T-helper 2 cell treated with Interferon-gamma antibody and Interleukin-4, amounts not matched to agents 5 μg/mL and 100 μg/mL, for 36 hours (primary cell): ENCODE data around the gene MICOS13.
"Not testable (repeated sequence)": the region's sequence is repeated elsewhere in the genome, so short reads cannot be mapped to it uniquely, and the experiment has no call there.

Experiments used
- DNase-seq: peaks from one replicate; pipeline ENCODE4 v3.0.0; 2021; ENCODE audit warnings: low spot score
- H3K27ac Mint-ChIP-seq: one replicate; pipeline ENCODE4 v1.8.0; 2021; ENCODE audit warnings: mild to moderate bottlenecking, mixed read lengths
- H3K27me3 Mint-ChIP-seq: one replicate; pipeline ENCODE4 v1.8.0; 2021; ENCODE audit warnings: low read depth, mixed read lengths
- H3K36me3 Mint-ChIP-seq: one replicate; pipeline ENCODE4 v1.8.0; 2021; ENCODE audit warnings: low read depth, mixed read lengths
- H3K4me1 Mint-ChIP-seq: one replicate; pipeline ENCODE4 v1.8.0; 2021; ENCODE audit warnings: low read depth, mixed read lengths
- H3K4me3 Mint-ChIP-seq: one replicate; pipeline ENCODE4 v1.8.0; 2022; ENCODE audit warnings: mild to moderate bottlenecking, moderate library complexity, mixed read lengths
- H3K9me3 Mint-ChIP-seq: one replicate; pipeline ENCODE4 v1.8.0; 2021; ENCODE audit warnings: mixed read lengths

MICOS13 gene

GRCh38 chr19:5707576-5708575, 27.6 kb upstream of the MICOS13 start:
- Mint-ChIP-seq H3K4me1 (no peaks in the 10 kb centered on the region), H3K27me3 (no peaks in the 10 kb centered on the region), H3K27ac (no peak overlapping the region), H3K4me3 (no peak overlapping the region), H3K36me3 (peaks cover 25% of the 10 kb centered on the region), H3K9me3 (no peaks in the 10 kb centered on the region)
- no peak for DNase-seq

GRCh38 chr19:5706876-5707573, 26.7 kb upstream of the MICOS13 start:
- Mint-ChIP-seq H3K4me1 (no peaks in the 10 kb centered on the region), H3K27me3 (no peaks in the 10 kb centered on the region), H3K9me3 (no peaks in the 10 kb centered on the region), H3K27ac (no peak overlapping the region), H3K36me3 (peaks cover 21% of the 10 kb centered on the region), H3K4me3 (no peak overlapping the region)
- no peak for DNase-seq

GRCh38 chr19:5705552-5705951, 25.2 kb upstream of the MICOS13 start:
- Mint-ChIP-seq H3K27me3 (no peaks in the 10 kb centered on the region), H3K36me3 (peaks cover 28% of the 10 kb centered on the region), H3K27ac (no peak overlapping the region), H3K9me3 (no peaks in the 10 kb centered on the region), H3K4me3 (no peak overlapping the region), H3K4me1 (no peaks in the 10 kb centered on the region)
- DNase-seq, result no peak

- Mint-ChIP-seq H3K36me3 (peaks cover 27% of the 10 kb centered on the region), H3K4me1 (no peaks in the 10 kb centered on the region), H3K9me3 (no peaks in the 10 kb centered on the region), H3K27me3 (no peaks in the 10 kb centered on the region), H3K27ac (no peak overlapping the region), H3K4me3 (no peak overlapping the region)
- DNase-seq, result no peak
These were observed 23.8 kb upstream of the MICOS13 start for GRCh38 chr19:5703819-5704818.

GRCh38 chr19:5702053-5702410, 21.7 kb upstream of the MICOS13 start:
- DNase-seq, H3K4me3 Mint-ChIP-seq, H3K9me3 Mint-ChIP-seq, H3K27ac Mint-ChIP-seq, H3K27me3 Mint-ChIP-seq, H3K4me1 Mint-ChIP-seq: not testable (repeated sequence)
- H3K36me3 Mint-ChIP-seq, result peaks cover 30% of the 10 kb centered on the region

- no peak overlapping the region for H3K27ac Mint-ChIP-seq
- H3K4me3 Mint-ChIP-seq, result no peak overlapping the region
- no peak for DNase-seq
- H3K9me3 Mint-ChIP-seq, result no peaks in the 10 kb centered on the region
- peaks cover 29% of the 10 kb centered on the region for H3K36me3 Mint-ChIP-seq
- no peaks in the 10 kb centered on the region for H3K27me3 Mint-ChIP-seq
- no peaks in the 10 kb centered on the region for H3K4me1 Mint-ChIP-seq
These were observed 20.3 kb upstream of the MICOS13 start for GRCh38 chr19:5700455-5701092.

- Mint-ChIP-seq H3K27ac (no peak overlapping the region), H3K27me3 (no peaks in the 10 kb centered on the region), H3K9me3 (no peaks in the 10 kb centered on the region), H3K4me1 (no peaks in the 10 kb centered on the region), H3K36me3 (peaks cover 34% of the 10 kb centered on the region), H3K4me3 (no peak overlapping the region)
- DNase-seq, result no peak
These were observed 18.5 kb upstream of the MICOS13 start for GRCh38 chr19:5698635-5699422.

GRCh38 chr19:5697890-5698634, 17.7 kb upstream of the MICOS13 start:
- Mint-ChIP-seq H3K36me3 (peaks cover 31% of the 10 kb centered on the region), H3K27me3 (no peaks in the 10 kb centered on the region), H3K27ac (no peak overlapping the region), H3K9me3 (no peaks in the 10 kb centered on the region), H3K4me3 (no peak overlapping the region), H3K4me1 (no peaks in the 10 kb centered on the region)
- no peak for DNase-seq

GRCh38 chr19:5697022-5697889, 16.9 kb upstream of the MICOS13 start:
- no peak for DNase-seq
- Mint-ChIP-seq H3K36me3 (peaks cover 38% of the 10 kb centered on the region), H3K4me3 (no peak overlapping the region), H3K9me3 (no peaks in the 10 kb centered on the region), H3K4me1 (peaks cover 3% of the 10 kb centered on the region), H3K27me3 (no peaks in the 10 kb centered on the region), H3K27ac (no peak overlapping the region)

- H3K9me3 Mint-ChIP-seq, result no peaks in the 10 kb centered on the region
- DNase-seq, result no peak
- H3K4me3 Mint-ChIP-seq, result no peak overlapping the region
- H3K27ac Mint-ChIP-seq, result no peak overlapping the region
- peaks cover 39% of the 10 kb centered on the region for H3K36me3 Mint-ChIP-seq
- H3K27me3 Mint-ChIP-seq, result no peaks in the 10 kb centered on the region
- H3K4me1 Mint-ChIP-seq, result peaks cover 3% of the 10 kb centered on the region
These were observed 16.1 kb upstream of the MICOS13 start for GRCh38 chr19:5696196-5697021.

- H3K27me3 Mint-ChIP-seq, result no peaks in the 10 kb centered on the region
- H3K4me3 Mint-ChIP-seq, result no peak overlapping the region
- no peak overlapping the region for H3K27ac Mint-ChIP-seq
- no peak for DNase-seq
- H3K9me3 Mint-ChIP-seq, result no peaks in the 10 kb centered on the region
- peaks cover 39% of the 10 kb centered on the region for H3K36me3 Mint-ChIP-seq
- peaks cover 4% of the 10 kb centered on the region for H3K4me1 Mint-ChIP-seq
These were observed 15.4 kb upstream of the MICOS13 start for GRCh38 chr19:5695649-5696195.
